H9 (cell line): ENCODE measurements around the gene SFMBT1. TPM values are rescaled to one million over a fixed set of nuclear protein-coding genes. Genes with fewer than 3 reads are reported as not detected.

ENCODE experiments used
- DNase-seq: peaks from one replicate; pipeline ENCODE4 v3.0.0-alpha.2; 2017
- H2AFZ ChIP-seq: one replicate; pipeline ENCODE4 v1.6.1; 2013; ENCODE audit warnings: mild to moderate bottlenecking, low read length, control low read depth, moderate library complexity
- H2AK5ac ChIP-seq: 2 replicates; pipeline ENCODE4 v1.6.1; 2013; ENCODE audit warnings: low read length, control low read depth, mixed read lengths; ENCODE audit not compliant: insufficient read length
- H2BK120ac ChIP-seq: one replicate; pipeline ENCODE4 v1.6.1; 2013; ENCODE audit warnings: low read depth, mild to moderate bottlenecking, low read length, control low read depth, inconsistent platforms; ENCODE audit not compliant: poor library complexity, severe bottlenecking
- H2BK12ac ChIP-seq: 2 replicates; pipeline ENCODE4 v1.6.1; 2013; ENCODE audit warnings: low read length, control low read depth, mixed read lengths, low read depth; ENCODE audit not compliant: insufficient read length
- H2BK15ac ChIP-seq: 2 replicates; pipeline ENCODE4 v1.6.1; 2013; ENCODE audit warnings: low read depth, low read length, control low read depth
- H2BK20ac ChIP-seq: one replicate; pipeline ENCODE4 v1.6.1; 2013; ENCODE audit warnings: low read depth, mild to moderate bottlenecking, low read length, control low read depth, inconsistent platforms; ENCODE audit not compliant: poor library complexity, severe bottlenecking
- H2BK5ac ChIP-seq: 2 replicates; pipeline ENCODE4 v1.6.1; 2013; ENCODE audit warnings: low read length, control low read depth, mixed read lengths; ENCODE audit not compliant: insufficient read length
- H3K14ac ChIP-seq: 2 replicates; pipeline ENCODE4 v1.6.1; 2013; ENCODE audit warnings: low read length, control low read depth; ENCODE audit not compliant: insufficient read depth
- H3K18ac ChIP-seq: 2 replicates; pipeline ENCODE4 v1.6.1; 2013; ENCODE audit warnings: low read depth, mild to moderate bottlenecking, mixed read lengths, low read length, control low read depth; ENCODE audit not compliant: insufficient read length
- H3K23ac ChIP-seq: 2 replicates; pipeline ENCODE4 v1.6.1; 2013; ENCODE audit warnings: low read length, control low read depth, mixed read lengths, low read depth; ENCODE audit not compliant: insufficient read length
- H3K23me2 ChIP-seq: 2 replicates; pipeline ENCODE4 v1.6.1; 2013; ENCODE audit warnings: low read depth, mild to moderate bottlenecking, mixed read lengths, low read length, control low read depth; ENCODE audit not compliant: insufficient read length, poor library complexity, severe bottlenecking
- H3K27ac ChIP-seq: 2 replicates; pipeline ENCODE4 v1.5.1; 2013; ENCODE audit warnings: low read length, control low read depth, mixed read lengths, low read depth; ENCODE audit not compliant: insufficient read length
- H3K27me3 ChIP-seq: 2 replicates; pipeline ENCODE4 v1.6.1; 2013; ENCODE audit warnings: low read length, control low read depth, inconsistent platforms; ENCODE audit not compliant: insufficient read depth
- H3K4ac ChIP-seq: 2 replicates; pipeline ENCODE4 v1.6.1; 2013; ENCODE audit warnings: low read depth, mild to moderate bottlenecking, control low read depth, inconsistent platforms, low read length, moderate library complexity
- H3K4me1 ChIP-seq: 2 replicates; pipeline ENCODE4 v1.6.1; 2013; ENCODE audit warnings: low read length, control low read depth, inconsistent platforms; ENCODE audit not compliant: insufficient read depth
- H3K4me2 ChIP-seq: 2 replicates; pipeline ENCODE4 v1.6.1; 2013; ENCODE audit warnings: low read length, control low read depth, mixed read lengths; ENCODE audit not compliant: insufficient read length, insufficient read depth
- H3K56ac ChIP-seq: 2 replicates; pipeline ENCODE4 v1.6.1; 2013; ENCODE audit warnings: low read depth, mild to moderate bottlenecking, mixed read lengths, low read length, control low read depth; ENCODE audit not compliant: insufficient read length
- H3K79me1 ChIP-seq: 2 replicates; pipeline ENCODE4 v1.6.1; 2013; ENCODE audit warnings: low read depth, mild to moderate bottlenecking, moderate library complexity, low read length, control low read depth, inconsistent platforms; ENCODE audit not compliant: insufficient read depth, poor library complexity, severe bottlenecking
- H3K79me2 ChIP-seq: 2 replicates; pipeline ENCODE4 v1.6.1; 2013; ENCODE audit warnings: low read length, control low read depth, inconsistent platforms; ENCODE audit not compliant: insufficient read depth
- H3K9ac ChIP-seq: 2 replicates; pipeline ENCODE4 v1.6.1; 2013; ENCODE audit warnings: low read length, control low read depth, mixed read lengths; ENCODE audit not compliant: insufficient read length; ENCODE audit errors: extremely low read depth
- H3K9me3 ChIP-seq: one replicate; pipeline ENCODE4 v1.6.1; 2013; ENCODE audit warnings: low read depth, low read length, inconsistent platforms; ENCODE audit not compliant: control insufficient read depth
- H3T11ph ChIP-seq: one replicate; pipeline ENCODE4 v1.6.1; 2013; ENCODE audit warnings: mild to moderate bottlenecking, low read length, control low read depth, inconsistent platforms
- H4K20me1 ChIP-seq: one replicate; pipeline ENCODE4 v1.6.1; 2013; ENCODE audit not compliant: control insufficient read depth, insufficient read length, insufficient read depth
- H4K5ac ChIP-seq: 2 replicates; pipeline ENCODE4 v1.6.1; 2013; ENCODE audit warnings: low read depth, mild to moderate bottlenecking, mixed read lengths, low read length, control low read depth; ENCODE audit not compliant: insufficient read length
- H4K8ac ChIP-seq: replicated peaks from 2 replicates; pipeline ENCODE4 v1.6.1; 2013; ENCODE audit warnings: low read length, control low read depth, mixed read lengths, low read depth; ENCODE audit not compliant: insufficient read length
- H4K91ac ChIP-seq: 2 replicates; pipeline ENCODE4 v1.6.1; 2013; ENCODE audit warnings: low read depth, mild to moderate bottlenecking, moderate library complexity, mixed read lengths, low read length, control low read depth; ENCODE audit not compliant: insufficient read length
- H3K27ac Mint-ChIP-seq, 3 experiments: 2 replicates in 2 of 3; 3 replicates in 1 of 3; pipeline ENCODE4 v1.8.0; 2020 to 2021; ENCODE audit warnings: mixed read lengths in 3 of 3, mild to moderate bottlenecking in 1 of 3, moderate library complexity in 1 of 3
- H3K27me3 Mint-ChIP-seq: 2 replicates; pipeline ENCODE4 v1.8.0; 2021; ENCODE audit warnings: low read depth, mild to moderate bottlenecking, moderate library complexity, mixed read lengths
- H3K36me3 Mint-ChIP-seq, 3 experiments: 2 replicates in 2 of 3; 3 replicates in 1 of 3; pipeline ENCODE4 v1.8.0; 2020 to 2021; ENCODE audit warnings: low read depth in 3 of 3, mixed read lengths in 3 of 3; ENCODE audit not compliant: insufficient read depth in 1 of 3
- H3K4me1 Mint-ChIP-seq, 2 experiments: 2 replicates each; pipeline ENCODE4 v1.8.0; 2020; ENCODE audit warnings: mixed read lengths in 2 of 2
- H3K4me3 Mint-ChIP-seq, 2 experiments: 2 replicates in 1 of 2; 3 replicates in 1 of 2; pipeline ENCODE4 v1.8.0; 2020 to 2021; ENCODE audit warnings: mild to moderate bottlenecking in 2 of 2, mixed read lengths in 2 of 2, moderate library complexity in 1 of 2
- H3K9me3 Mint-ChIP-seq, 2 experiments: 2 replicates in 1 of 2; 3 replicates in 1 of 2; pipeline ENCODE4 v1.8.0; 2020; ENCODE audit warnings: mild to moderate bottlenecking in 2 of 2, mixed read lengths in 2 of 2, moderate library complexity in 1 of 2
- CTCF ChIP-seq: fragments of 200-600 bp; sonication (generic); conservative IDR thresholded peaks from 3 replicates; pipeline ENCODE4 v1.8.0; 2021; ENCODE audit warnings: antibody characterized with exemption, mild to moderate bottlenecking
- WGBS: extraction: QIAGEN DNeasy Blood & Tissue Kit; methylation state at CpG from one replicate; pipeline ENCODE4 v1.1.7; 2013; ENCODE audit warnings: missing lambda C conversion rate, low lambda C conversion rate, mixed read lengths; ENCODE audit not compliant: insufficient read length; ENCODE audit errors: extremely low coverage; 5-methylcytosine and 5-hydroxymethylcytosine counted together
- total RNA-seq: library from RNA; stranded (reverse); gene quantifications from 2 replicates; pipeline ENCODE4 v1.2.1, GENCODE V29; 2021

Gene SFMBT1
- total RNA-seq, 1 experiment from 2014 or later = 15.3 TPM

DNA sequence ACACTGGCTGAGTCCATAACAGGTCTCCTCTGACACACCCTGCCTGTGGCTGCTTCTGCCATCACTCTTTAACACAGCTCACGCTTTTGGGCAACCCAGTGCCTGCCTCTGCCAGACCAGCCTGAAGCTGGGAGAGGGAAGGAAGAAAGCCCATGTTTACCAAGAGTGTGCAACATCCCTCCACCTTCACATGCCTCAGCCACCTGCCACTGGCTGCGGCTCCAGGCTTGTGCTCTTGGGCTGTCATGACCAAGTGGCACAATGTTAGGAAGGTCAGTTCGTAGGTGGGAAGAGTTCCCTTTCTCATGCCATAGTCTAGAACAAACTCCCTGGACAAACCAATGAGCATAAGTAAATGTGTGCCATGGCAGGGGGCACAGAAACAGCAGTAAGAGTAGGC is 168.8 kb downstream of the SFMBT1 start:
- H3K9me3 ChIP-seq = no peaks in the 10 kb centered on the region
- no peak overlapping the region for H3K23ac ChIP-seq
- Mint-ChIP-seq H3K27me3 (no peaks in the 10 kb centered on the region), H3K4me3 (no peak overlapping the region), H3K36me3 (peaks cover 0 to 2% (median 0%) of the 10 kb centered on the region in 3 experiments; a peak in 2 of 7 replicates), H3K27ac (no peak overlapping the region), H3K9me3 (no peaks in the 10 kb centered on the region), H3K4me1 (peaks cover 18 to 24% of the 10 kb centered on the region in 2 experiments)
- no peak for TF ChIP-seq CTCF
- no peak overlapping the region for H4K8ac ChIP-seq
- H3K27ac ChIP-seq = no peak overlapping the region
- H2AFZ ChIP-seq = no peak overlapping the region
- no peak overlapping the region for H3K56ac ChIP-seq
- H2AK5ac ChIP-seq = no peak overlapping the region
- DNase-seq = no peak
- H2BK12ac ChIP-seq = no peak overlapping the region
- H3K9ac ChIP-seq = no peak overlapping the region
- WGBS = no CpG with 5 or more reads among the region's 3 CpGs
- H4K5ac ChIP-seq = no peak overlapping the region
- H3K4me1 ChIP-seq = no peaks in the 10 kb centered on the region; the same call in 1 of the 2 replicates
- no peak overlapping the region for H3K4ac ChIP-seq
- no peak overlapping the region for H2BK5ac ChIP-seq
- no peak overlapping the region for H2BK120ac ChIP-seq
- no peak overlapping the region for H4K91ac ChIP-seq
- no peak overlapping the region for H2BK20ac ChIP-seq
- H3K4me2 ChIP-seq = no peak overlapping the region
- no peak overlapping the region for H3T11ph ChIP-seq
- H2BK15ac ChIP-seq = no peak overlapping the region
- no peaks in the 10 kb centered on the region for H3K79me2 ChIP-seq
- no peaks in the 10 kb centered on the region for H4K20me1 ChIP-seq
- no peaks in the 10 kb centered on the region for H3K79me1 ChIP-seq
- no peak overlapping the region for H3K14ac ChIP-seq
- H3K18ac ChIP-seq = no peak overlapping the region
- H3K23me2 ChIP-seq = no peaks in the 10 kb centered on the region
- H3K27me3 ChIP-seq = no peaks in the 10 kb centered on the region
